Measurements from ENCODE around the gene HSPBAP1.
"Not testable (repeated sequence)": the region's sequence is repeated elsewhere in the genome, so short reads cannot be mapped to it uniquely, and the experiment has no call there.

Gene HSPBAP1

GRCh38 chr3:122782804-122783203, 10.8 kb downstream of the HSPBAP1 start:
- no peak for DNase-seq

GRCh38 chr3:122777563-122777962, 16.1 kb downstream of the HSPBAP1 start:
- DNase-seq = no peak

- no peak for DNase-seq
Measured at GRCh38 chr3:122776675-122777468, 16.8 kb downstream of the HSPBAP1 start.

GRCh38 chr3:122774564-122774963, 19.1 kb downstream of the HSPBAP1 start:
- DNase-seq = no peak

- no peak for DNase-seq
Measured at GRCh38 chr3:122773944-122774509, 19.6 kb downstream of the HSPBAP1 start.

- DNase-seq = no peak
Measured at GRCh38 chr3:122772827-122773226, 20.8 kb downstream of the HSPBAP1 start.

GRCh38 chr3:122770521-122771202, 23.0 kb downstream of the HSPBAP1 start:
- DNase-seq = no peak

- no peak for DNase-seq
Measured at GRCh38 chr3:122767540-122768372, 25.9 kb downstream of the HSPBAP1 start.

- no peak for DNase-seq
Measured at GRCh38 chr3:122766430-122766829, 27.2 kb downstream of the HSPBAP1 start.

- no peak for DNase-seq
Measured at GRCh38 chr3:122760453-122761271, 33.0 kb downstream of the HSPBAP1 start.

GRCh38 chr3:122758877-122759560, 34.6 kb downstream of the HSPBAP1 start:
- no peak for DNase-seq

GRCh38 chr3:122755491-122755890, 38.1 kb downstream of the HSPBAP1 start:
- no peak for DNase-seq

- no peak for DNase-seq
Measured at GRCh38 chr3:122754929-122755328, 38.7 kb downstream of the HSPBAP1 start.

GRCh38 chr3:122748347-122748746, 45.3 kb downstream of the HSPBAP1 start:
- DNase-seq = no peak

GRCh38 chr3:122747295-122747694, 46.3 kb downstream of the HSPBAP1 start:
- DNase-seq = not testable (repeated sequence)

- DNase-seq = no peak
Measured at GRCh38 chr3:122745369-122746021, 48.1 kb downstream of the HSPBAP1 start.

GRCh38 chr3:122743581-122744120, 50.0 kb downstream of the HSPBAP1 start:
- DNase-seq = no peak

GRCh38 chr3:122742234-122742633, 51.4 kb downstream of the HSPBAP1 start:
- no peak for DNase-seq

- no peak for DNase-seq
Measured at GRCh38 chr3:122739172-122739571, 54.5 kb downstream of the HSPBAP1 start.

- not testable (repeated sequence) for DNase-seq
Measured at GRCh38 chr3:122732682-122733525, 60.7 kb downstream of the HSPBAP1 start.
